Caco-2 (cell line): ENCODE results near the gene SPOCK1. TPM values are rescaled to one million over a fixed set of nuclear protein-coding genes. Genes with fewer than 3 reads are reported as not detected.

Experiments used
- BruUV-seq: library from RNA; stranded (reverse); fragments of 400-500 nt; replicated peaks from 2 replicates; lab custom pipeline; 2021; lab: Mats Ljungman, UMichigan
- CTCF ChIA-PET: fragments of 300-600 bp; sonication (Branson Sonifier 250); formaldehyde crosslinking; loops from one replicate; lab custom pipeline; 2022; ENCODE audit warnings: antibody characterized with exemption; lab: Charles Lee
- POLR2A ChIA-PET: fragments of 300-600 bp; sonication (Branson Sonifier 250); formaldehyde crosslinking; loops from one replicate; lab custom pipeline; 2022; ENCODE audit warnings: antibody characterized with exemption; lab: Charles Lee
- DNase-seq, 2 experiments: peaks; one replicate each; pipeline versions ENCODE4 v3.0.0 to v3.0.0-alpha.2; 2020 to 2022
- H3K27me3 ChIP-seq: replicated peaks from 2 replicates; pipeline ENCODE4 v1.6.0; 2011; ENCODE audit warnings: low read length; ENCODE audit not compliant: control insufficient read depth, insufficient read depth
- H3K36me3 ChIP-seq: 2 replicates; pipeline ENCODE4 v1.5.1; 2011; ENCODE audit warnings: low read length; ENCODE audit not compliant: control insufficient read depth, insufficient read depth
- H3K4me1 ChIP-seq: fragments of 250-450 bp; sonication (Bioruptor Pico); 2 replicates; pipeline ENCODE4 v1.5.1; 2020; ENCODE audit warnings: mild to moderate bottlenecking
- H3K4me3 ChIP-seq: 2 replicates; pipeline ENCODE4 v1.5.1; 2011; ENCODE audit warnings: low read depth, mild to moderate bottlenecking, control low read depth, low read length
- H3K9me3 ChIP-seq: fragments of 250-450 bp; sonication (Bioruptor Pico); 2 replicates; pipeline ENCODE4 v1.5.1; 2020; ENCODE audit warnings: mild to moderate bottlenecking, moderate library complexity
- H3K27ac Mint-ChIP-seq: one replicate; pipeline ENCODE4 v1.8.0; 2022; ENCODE audit warnings: mixed read lengths; ENCODE audit not compliant: unreplicated experiment
- H3K27me3 Mint-ChIP-seq: one replicate; pipeline ENCODE4 v1.8.0; 2022; ENCODE audit warnings: mixed read lengths; ENCODE audit not compliant: insufficient read depth, unreplicated experiment
- H3K36me3 Mint-ChIP-seq: one replicate; pipeline ENCODE4 v1.8.0; 2022; ENCODE audit warnings: mild to moderate bottlenecking, mixed read lengths; ENCODE audit not compliant: insufficient read depth, unreplicated experiment
- H3K4me1 Mint-ChIP-seq: one replicate; pipeline ENCODE4 v1.8.0; 2022; ENCODE audit warnings: low read depth, mixed read lengths; ENCODE audit not compliant: unreplicated experiment
- H3K4me3 Mint-ChIP-seq: one replicate; pipeline ENCODE4 v1.8.0; 2022; ENCODE audit warnings: mild to moderate bottlenecking, moderate library complexity, mixed read lengths; ENCODE audit not compliant: unreplicated experiment
- H3K9me3 Mint-ChIP-seq: one replicate; pipeline ENCODE4 v1.8.0; 2022; ENCODE audit warnings: mixed read lengths; ENCODE audit not compliant: unreplicated experiment
- intact Hi-C: fragments of 100-400 bp; cut with micrococcal nuclease; formaldehyde crosslinking; loops from one replicate; pipeline ENCODE4 v1.10.0; 2022; ENCODE audit not compliant: unreplicated experiment
- total RNA-seq: library from RNA; stranded (reverse); gene quantifications from 2 replicates; pipeline ENCODE4 v1.2.3, GENCODE V29; 2022
- TF ChIP-seq, protein P1 (sequence below), 2 experiments: fragments of 200-600 bp in 1 of 2; IDR thresholded peaks; 1 replicate in 1 of 2; 2 replicates in 1 of 2; pipeline versions ENCODE4 v1.5.1 to v1.8.0; 2011 to 2022; ENCODE audit warnings: antibody characterized with exemption in 1 of 2, control low read depth in 1 of 2, inconsistent platforms in 1 of 2, low read depth in 1 of 2, low read length in 1 of 2, mild to moderate bottlenecking in 1 of 2, moderate library complexity in 1 of 2; ENCODE audit not compliant: insufficient read depth in 1 of 2, severe bottlenecking in 1 of 2, unreplicated experiment in 1 of 2

SPOCK1 gene
- total RNA-seq, 1 experiment from 2014 or later, result not detected

DNA sequence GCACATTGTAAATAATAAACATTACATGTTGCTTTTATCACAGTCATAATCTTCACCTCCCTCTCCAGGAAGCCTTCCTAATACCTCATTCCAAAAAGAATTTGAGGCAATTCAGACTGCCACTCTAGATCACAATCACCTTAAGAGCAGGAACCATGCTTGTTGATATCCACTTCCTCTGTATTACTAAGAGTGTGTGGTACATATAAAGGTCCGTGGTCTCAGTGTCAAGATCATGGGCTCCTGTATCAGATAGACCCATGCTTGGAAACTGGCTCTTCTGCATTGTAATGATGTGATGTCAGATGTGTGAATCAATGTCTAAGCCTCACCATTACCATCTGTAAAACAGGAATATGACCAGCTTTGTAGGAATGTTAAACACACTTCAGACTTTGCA, 114.1 kb downstream of the SPOCK1 start:
- Histone ChIP-seq H3K27me3 (no peaks in the 10 kb centered on the region), H3K4me1 (no peaks in the 10 kb centered on the region), H3K4me3 (no peak overlapping the region), H3K36me3 (no peaks in the 10 kb centered on the region), H3K9me3 (no peaks in the 10 kb centered on the region)
- Mint-ChIP-seq H3K36me3 (no peaks in the 10 kb centered on the region), H3K27ac (no peak overlapping the region), H3K27me3 (no peaks in the 10 kb centered on the region), H3K4me1 (no peaks in the 10 kb centered on the region), H3K4me3 (no peak overlapping the region), H3K9me3 (peaks cover 22% of the 10 kb centered on the region)
- DNase-seq, result no peak
- no TSS peak for BruUV-seq
- ChIA-PET CTCF (no interaction called here), POLR2A (no interaction called here)
- intact Hi-C loops, result no loop called here
- TF ChIP-seq, protein P1, sequence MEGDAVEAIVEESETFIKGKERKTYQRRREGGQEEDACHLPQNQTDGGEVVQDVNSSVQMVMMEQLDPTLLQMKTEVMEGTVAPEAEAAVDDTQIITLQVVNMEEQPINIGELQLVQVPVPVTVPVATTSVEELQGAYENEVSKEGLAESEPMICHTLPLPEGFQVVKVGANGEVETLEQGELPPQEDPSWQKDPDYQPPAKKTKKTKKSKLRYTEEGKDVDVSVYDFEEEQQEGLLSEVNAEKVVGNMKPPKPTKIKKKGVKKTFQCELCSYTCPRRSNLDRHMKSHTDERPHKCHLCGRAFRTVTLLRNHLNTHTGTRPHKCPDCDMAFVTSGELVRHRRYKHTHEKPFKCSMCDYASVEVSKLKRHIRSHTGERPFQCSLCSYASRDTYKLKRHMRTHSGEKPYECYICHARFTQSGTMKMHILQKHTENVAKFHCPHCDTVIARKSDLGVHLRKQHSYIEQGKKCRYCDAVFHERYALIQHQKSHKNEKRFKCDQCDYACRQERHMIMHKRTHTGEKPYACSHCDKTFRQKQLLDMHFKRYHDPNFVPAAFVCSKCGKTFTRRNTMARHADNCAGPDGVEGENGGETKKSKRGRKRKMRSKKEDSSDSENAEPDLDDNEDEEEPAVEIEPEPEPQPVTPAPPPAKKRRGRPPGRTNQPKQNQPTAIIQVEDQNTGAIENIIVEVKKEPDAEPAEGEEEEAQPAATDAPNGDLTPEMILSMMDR (IDR thresholded peaks at IDR 0.05; ENCODE audit: insufficient read depth in 1 of 2, low read depth in 1 of 2, low read length in 1 of 2, severe bottlenecking in 1 of 2, unreplicated experiment in 1 of 2), result no peak

DNA sequence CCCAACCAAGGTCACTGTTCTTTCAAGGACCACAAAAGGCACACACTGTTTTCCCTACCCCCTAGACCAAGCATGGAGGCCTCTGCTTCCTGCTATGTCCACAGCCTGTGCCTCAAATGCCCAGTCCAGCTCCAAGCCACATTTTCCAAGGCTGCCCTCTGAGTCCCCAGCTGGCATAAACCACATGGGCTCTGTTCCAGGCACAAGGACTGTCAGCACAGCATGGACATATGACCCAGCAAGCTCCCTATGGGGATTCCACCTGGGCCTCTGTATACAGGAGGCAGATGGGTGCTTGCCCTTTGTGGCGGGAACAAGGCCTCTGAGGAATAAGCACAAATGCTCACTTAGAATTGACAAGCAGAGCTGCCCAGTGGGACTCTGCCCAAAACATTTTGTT, 115.2 kb downstream of the SPOCK1 start:
- POLR2A ChIA-PET, result no interaction called here
- H3K4me1 ChIP-seq, result no peaks in the 10 kb centered on the region
- DNase-seq, result no peak
- peaks cover 26% of the 10 kb centered on the region for H3K9me3 Mint-ChIP-seq
- TF ChIP-seq, protein P1 (IDR thresholded peaks at IDR 0.05; ENCODE audit: insufficient read depth in 1 of 2, low read depth in 1 of 2, low read length in 1 of 2, severe bottlenecking in 1 of 2, unreplicated experiment in 1 of 2), result no peak
- no TSS peak for BruUV-seq
- intact Hi-C loops, result no loop called here
- CTCF ChIA-PET, result no interaction called here
- no peaks in the 10 kb centered on the region for H3K36me3 ChIP-seq
- no peaks in the 10 kb centered on the region for H3K9me3 ChIP-seq
- no peaks in the 10 kb centered on the region for H3K27me3 ChIP-seq
- H3K36me3 Mint-ChIP-seq, result no peaks in the 10 kb centered on the region
- H3K4me1 Mint-ChIP-seq, result no peaks in the 10 kb centered on the region
- H3K4me3 Mint-ChIP-seq, result no peak overlapping the region
- H3K27me3 Mint-ChIP-seq, result no peaks in the 10 kb centered on the region
- H3K4me3 ChIP-seq, result no peak overlapping the region
- H3K27ac Mint-ChIP-seq, result no peak overlapping the region

DNA sequence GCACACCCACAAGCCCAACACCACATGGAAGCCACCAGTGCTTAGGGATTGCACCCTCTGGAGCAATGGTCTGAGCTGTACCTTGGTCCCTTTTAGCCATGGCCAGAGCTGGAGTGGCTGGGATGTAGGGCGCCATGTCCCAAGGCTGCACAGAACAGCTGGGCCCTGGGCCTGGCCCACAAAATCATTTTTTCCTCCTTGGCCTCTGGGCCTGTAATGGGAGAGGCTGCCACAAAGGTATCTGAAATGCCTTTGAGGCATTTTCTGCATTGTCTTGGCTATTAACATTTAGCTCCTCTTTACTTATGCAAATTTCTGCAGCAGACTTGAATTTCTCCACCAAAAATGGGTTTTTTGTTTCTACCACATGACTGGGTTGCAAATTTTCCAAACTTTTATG, 117.6 kb downstream of the SPOCK1 start:
- POLR2A ChIA-PET, result no interaction called here
- BruUV-seq, result no TSS peak

More for the DNA sequence above, 117.6 kb downstream of the SPOCK1 start:
- Mint-ChIP-seq H3K27ac (no peak overlapping the region), H3K4me1 (no peaks in the 10 kb centered on the region), H3K9me3 (peaks cover 26% of the 10 kb centered on the region), H3K36me3 (no peaks in the 10 kb centered on the region), H3K27me3 (no peaks in the 10 kb centered on the region), H3K4me3 (no peak overlapping the region)
- Histone ChIP-seq H3K36me3 (no peaks in the 10 kb centered on the region), H3K4me1 (no peaks in the 10 kb centered on the region), H3K9me3 (no peaks in the 10 kb centered on the region), H3K27me3 (no peaks in the 10 kb centered on the region), H3K4me3 (no peak overlapping the region)
- CTCF ChIA-PET, result no interaction called here
- TF ChIP-seq, protein P1 (IDR thresholded peaks at IDR 0.05; ENCODE audit: insufficient read depth in 1 of 2, low read depth in 1 of 2, low read length in 1 of 2, severe bottlenecking in 1 of 2, unreplicated experiment in 1 of 2), result no peak
- no peak for DNase-seq
- intact Hi-C loops, result no loop called here
